ENCODE data around the gene ZDHHC14.

GRCh38 chr6:157621406-157621805 lies 240.4 kb downstream of the ZDHHC14 start:
- TF ChIP-seq, protein P1, sequence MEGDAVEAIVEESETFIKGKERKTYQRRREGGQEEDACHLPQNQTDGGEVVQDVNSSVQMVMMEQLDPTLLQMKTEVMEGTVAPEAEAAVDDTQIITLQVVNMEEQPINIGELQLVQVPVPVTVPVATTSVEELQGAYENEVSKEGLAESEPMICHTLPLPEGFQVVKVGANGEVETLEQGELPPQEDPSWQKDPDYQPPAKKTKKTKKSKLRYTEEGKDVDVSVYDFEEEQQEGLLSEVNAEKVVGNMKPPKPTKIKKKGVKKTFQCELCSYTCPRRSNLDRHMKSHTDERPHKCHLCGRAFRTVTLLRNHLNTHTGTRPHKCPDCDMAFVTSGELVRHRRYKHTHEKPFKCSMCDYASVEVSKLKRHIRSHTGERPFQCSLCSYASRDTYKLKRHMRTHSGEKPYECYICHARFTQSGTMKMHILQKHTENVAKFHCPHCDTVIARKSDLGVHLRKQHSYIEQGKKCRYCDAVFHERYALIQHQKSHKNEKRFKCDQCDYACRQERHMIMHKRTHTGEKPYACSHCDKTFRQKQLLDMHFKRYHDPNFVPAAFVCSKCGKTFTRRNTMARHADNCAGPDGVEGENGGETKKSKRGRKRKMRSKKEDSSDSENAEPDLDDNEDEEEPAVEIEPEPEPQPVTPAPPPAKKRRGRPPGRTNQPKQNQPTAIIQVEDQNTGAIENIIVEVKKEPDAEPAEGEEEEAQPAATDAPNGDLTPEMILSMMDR (IDR thresholded peaks at IDR 0.05), result no peak
- TF ChIP-seq POLR2A (IDR thresholded peaks at IDR 0.05) (no peak), EP300 (IDR thresholded peaks at IDR 0.05) (no peak), POLR2AphosphoS5 (IDR thresholded peaks at IDR 0.05) (no peak)
